NCI-H2171 treated with DMSO at 0.1 percent for 48 hours (cell line): ENCODE data around the gene IQSEC3.

ENCODE experiments used
- DNase-seq: peaks from one replicate; lab custom pipeline; 2025; lab: John Stamatoyannopoulos, UW

Gene IQSEC3

DNA sequence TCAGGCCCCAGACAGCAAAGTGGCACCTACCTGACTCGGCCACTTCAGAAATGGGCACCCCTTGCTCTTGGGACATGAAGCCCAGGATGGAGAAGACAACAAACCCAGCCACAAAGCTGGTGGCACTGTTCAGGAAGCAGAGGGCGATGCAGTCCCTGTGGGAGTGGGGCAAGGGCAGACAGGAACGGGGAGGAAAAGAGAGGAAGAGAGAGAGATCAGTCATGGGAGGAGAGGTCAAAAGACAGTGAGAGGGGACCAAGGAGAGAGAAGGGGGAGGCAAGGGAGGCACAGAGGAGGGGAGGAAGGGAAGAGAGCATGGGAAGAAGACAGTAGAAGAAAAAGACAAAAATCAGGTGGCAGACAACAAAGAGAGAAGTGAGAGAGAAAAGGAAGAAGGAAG, 130.8 kb downstream of the IQSEC3 start:
- no peak for DNase-seq

DNA sequence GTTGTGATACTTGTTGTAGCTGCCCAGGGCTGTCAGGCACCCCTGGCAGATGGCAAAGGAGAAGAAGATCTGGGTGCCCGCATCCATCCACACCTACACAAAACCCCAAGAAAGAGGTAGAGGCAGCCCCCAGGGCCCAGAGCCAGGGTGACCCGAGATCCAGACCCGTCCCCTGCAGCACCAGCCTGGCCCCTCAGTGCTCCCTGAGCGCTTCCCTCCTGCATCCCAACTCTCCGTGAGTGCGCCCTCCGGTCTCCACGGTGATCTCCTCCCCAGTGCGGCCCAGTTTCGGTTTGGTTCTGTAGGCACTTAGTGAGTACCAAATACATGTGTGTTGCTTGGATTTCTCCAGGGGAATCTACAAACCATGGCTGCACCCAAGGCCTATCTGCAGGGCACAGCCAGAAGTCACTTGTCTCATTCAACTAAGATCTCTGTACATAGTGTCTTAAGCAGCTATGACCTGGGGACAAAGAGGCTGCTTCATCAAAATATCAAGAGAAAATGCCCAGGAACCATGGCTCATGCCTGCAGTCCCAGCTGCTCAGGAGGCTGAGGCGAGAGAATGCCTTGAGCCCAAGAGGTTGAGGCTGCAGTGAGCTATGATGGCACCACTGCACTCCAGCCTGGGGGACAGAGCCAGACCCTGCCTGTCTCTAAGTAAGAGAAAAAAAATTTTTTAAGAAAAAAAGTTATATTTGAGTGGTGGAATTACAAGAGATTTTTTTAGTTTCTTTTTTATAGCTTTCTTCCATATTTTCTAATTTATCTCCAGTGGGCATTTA, 131.5 kb downstream of the IQSEC3 start:
- DNase-seq = no peak

DNA sequence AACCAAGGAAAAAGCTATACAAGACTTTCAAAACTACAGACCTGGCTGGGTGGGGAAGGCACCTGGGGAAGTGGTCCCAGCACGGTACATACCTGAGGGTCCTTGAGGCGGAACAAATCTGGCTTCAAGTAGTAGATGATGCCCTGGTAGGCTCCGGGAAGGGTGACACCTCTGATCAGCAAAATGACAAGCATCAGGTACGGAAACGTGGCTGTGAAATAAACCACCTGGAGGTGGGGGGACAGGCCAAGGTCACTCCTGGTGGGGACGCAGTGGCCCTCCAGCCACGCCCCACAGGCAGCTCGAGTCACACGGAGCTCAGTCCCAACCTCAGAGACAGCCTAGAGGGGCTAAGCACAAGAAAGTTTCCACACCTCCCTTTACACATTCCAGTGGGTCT, 132.1 kb downstream of the IQSEC3 start:
- DNase-seq = no peak

DNA sequence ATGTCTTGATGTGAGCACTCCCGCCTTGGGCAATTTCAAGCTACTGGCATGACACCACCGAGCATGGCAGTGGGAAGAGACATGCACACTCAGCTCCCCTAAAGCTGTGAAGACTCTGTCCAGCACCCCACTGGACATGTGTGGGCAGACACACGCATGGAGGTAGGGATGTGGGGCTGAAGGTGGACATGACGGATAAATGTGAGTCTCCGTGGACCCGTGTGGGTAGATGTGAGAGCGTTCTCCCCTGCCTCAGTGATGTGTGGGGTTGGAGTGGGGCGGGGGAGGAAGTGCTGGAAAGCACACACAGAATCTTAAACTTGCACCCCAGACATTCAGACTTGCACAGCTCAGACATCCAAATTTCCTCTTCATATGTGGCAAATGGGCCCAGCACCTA, 134.8 kb downstream of the IQSEC3 start:
- no peak for DNase-seq

DNA sequence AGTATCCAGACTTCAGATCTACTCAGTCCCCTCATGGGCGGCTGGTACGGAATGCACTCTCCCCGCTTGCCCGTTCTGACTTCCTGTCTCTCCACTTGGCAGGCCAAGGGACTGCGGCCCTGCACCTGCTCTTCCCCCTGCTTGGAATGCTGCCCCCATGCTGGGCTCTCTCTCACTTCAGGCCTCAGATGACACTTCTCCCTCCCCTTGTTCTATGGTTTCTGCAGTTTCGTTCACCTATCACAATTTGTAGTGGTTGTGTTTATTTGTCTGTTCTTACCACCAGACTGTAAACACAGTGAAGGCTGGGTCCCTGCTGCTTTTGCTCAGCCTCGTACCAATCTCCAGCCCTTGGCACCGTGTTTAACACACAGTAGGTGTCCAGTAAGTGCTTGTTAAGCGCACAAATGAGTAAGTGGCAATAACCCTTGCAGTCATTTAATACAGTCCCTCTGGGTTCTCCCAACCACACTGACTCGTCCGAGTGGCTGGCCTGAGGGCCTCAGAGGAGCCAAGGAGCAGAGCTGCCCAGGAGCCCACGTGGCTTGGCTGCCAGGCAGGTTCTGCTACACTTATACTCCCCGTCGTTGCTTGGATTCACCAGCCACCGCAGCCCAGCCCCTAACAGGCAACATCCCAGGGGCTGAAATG, 135.6 kb downstream of the IQSEC3 start:
- DNase-seq = no peak

DNA sequence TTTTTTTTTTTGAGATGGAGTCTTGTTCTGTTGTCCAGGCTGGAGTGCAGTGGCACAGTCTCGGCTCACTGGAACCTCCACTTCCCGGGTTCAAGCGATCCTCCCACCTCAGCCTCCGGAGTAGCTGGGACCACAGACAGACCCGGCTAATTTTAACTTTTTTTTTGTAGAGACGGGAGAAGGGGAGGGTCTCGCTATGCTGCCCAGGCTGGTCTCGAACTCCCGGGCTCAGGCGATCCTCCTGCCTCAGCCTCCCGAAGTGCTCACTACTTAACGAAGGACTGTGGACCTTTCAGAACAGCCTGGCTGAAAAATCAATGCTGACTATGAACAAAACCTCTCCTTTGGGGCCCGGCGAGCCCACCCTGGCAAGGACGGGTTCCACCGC, 136.5 kb downstream of the IQSEC3 start:
- no peak for DNase-seq

DNA sequence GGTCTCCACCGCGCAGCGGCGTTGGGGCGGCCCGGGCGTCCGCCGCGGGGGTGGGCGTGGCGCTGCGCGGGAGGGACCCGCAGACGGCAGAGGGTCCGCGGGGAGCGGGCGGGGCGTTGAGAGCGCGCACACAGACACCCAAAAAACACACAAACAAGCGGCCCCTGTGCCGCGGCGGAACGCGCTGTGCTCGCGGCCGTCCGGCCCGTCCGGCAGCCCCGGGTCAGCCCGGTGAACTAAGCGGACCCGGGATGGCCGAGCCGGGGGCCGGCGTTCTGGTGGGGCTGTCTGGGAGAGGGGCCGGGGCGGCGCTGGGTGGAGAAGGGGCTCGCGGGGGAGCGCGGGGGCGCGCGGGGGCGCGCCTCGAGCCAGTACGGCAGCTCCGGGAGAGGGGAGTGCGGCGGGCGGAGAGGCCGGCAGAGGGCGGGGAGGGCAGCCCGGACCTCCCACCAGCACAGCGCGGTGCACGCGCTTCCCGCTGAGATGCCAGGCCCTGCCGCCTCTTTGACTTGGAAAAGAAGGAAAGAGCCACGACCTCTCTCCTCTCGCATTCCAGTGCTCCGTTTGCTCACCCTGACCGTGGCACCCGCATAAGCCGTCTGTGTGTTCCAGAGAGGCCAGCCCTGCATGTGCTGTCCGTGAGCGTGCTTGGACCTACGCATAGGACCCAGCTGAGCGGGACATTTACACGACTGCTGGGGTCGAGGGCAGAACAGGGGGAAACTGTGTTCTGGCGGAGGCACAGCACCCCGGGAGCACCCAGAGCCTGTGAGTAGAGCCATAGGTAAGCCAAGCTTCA, 137.1 kb downstream of the IQSEC3 start:
- DNase-seq = no peak

DNA sequence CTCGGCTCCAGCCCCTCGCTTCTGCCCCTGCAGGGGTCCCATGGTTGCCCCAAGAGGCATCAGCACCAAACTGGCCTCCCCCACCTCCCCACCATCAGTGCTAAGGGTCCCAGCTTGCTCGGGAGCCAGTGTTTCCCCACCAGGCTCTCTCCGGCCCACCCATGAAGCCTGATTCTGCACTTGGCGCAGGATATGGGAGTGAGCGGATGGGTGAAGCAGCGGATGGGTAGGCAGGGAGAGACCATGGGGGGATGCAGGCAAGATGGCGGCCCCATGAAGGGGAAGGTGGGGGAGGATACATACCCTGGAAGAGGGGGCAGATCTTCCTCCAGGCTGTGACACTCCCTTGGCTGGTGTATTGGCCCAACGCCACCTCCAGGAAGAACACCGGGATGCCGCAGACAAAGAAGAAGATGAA, 137.7 kb downstream of the IQSEC3 start:
- DNase-seq = no peak

DNA sequence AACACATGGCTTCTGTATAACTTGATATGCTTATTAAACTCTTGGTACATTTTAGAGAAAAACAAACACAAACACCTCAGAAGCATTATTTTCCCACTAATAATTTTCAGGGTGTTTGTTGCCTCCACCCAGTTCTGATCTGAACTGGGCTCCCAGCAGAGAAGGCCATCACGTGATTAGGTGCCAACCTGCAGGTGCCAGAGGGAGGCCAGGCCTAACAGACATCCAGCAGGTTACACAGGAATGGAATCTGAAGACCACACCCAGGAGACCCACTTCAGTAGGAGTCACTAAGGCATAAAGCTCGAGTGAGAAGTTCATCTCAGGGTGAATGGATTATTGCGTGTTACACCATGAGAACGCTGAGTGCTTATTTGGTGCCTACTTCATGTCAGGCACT, 138.5 kb downstream of the IQSEC3 start:
- DNase-seq = no peak

DNA sequence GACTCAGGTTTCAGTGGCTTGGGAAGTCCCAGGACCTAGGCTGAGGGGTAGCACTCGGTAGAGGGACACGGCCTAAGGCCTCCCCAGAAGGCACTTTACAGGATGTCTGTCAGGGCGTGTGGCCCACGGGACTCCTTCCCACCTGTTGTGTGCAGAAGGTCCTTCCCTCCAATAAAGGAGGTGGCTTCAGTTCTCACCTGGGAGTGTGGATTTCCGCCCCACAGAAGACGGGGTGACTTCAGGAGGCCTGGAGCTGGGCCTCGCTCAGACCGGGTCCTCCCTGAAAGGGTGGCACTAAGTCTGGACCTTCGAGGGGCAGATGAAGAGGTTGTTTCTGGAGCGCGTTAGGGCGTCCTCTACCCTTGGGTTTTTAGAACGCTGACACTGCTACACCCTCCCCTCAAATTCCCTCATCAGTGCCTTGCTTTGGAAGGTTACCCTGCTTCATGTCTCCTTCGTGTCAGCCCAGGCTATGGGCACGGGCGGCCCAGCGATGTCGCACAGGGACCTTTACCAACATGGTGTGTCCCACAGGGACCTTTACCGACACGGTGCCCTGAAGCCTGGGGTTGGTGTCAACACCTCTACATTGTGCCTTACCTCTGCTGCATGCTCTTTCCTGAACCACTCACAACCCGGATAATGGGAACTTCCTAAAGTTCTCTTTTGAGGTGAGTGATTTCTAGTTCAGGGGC, 140.3 kb downstream of the IQSEC3 start:
- no peak for DNase-seq

DNA sequence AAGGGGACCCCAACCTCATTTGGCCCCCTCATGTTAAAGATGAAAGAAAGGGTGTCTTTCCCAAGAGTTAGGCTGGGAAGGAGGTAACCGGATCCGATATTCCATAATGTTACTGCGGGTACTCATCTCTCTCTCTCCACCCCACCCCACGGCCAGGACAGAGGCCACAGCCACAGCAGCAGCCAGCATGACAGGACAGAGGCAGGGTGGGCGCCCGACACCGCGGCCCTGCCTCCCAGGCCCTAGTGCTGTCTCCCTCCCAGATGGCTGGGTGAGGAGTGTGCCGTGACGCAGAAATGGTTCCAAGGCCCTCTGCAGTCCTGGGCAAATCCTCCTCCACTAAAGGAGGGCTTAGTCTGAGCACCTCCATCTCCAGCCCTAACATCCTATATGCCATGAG, 141.2 kb downstream of the IQSEC3 start:
- DNase-seq = no peak

DNA sequence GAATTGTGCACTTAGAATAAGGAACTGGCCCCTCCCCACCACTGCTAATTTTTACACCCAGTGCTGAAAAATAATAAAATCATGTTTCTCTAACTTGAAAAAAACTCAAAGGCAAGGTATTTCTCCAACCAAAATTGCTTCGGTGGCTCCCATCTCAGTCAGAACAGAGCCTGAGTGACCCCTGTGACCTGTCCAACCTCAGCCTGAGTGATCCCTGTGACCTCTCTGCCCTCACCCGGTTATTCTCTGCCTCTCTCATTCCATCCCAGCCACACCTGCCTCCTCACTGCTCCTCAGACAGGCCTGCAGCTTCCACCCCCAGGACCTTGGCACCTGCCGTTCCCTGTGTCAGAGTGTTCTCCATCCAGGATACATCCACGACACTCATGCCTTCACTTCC, 142.2 kb downstream of the IQSEC3 start:
- DNase-seq = no peak

DNA sequence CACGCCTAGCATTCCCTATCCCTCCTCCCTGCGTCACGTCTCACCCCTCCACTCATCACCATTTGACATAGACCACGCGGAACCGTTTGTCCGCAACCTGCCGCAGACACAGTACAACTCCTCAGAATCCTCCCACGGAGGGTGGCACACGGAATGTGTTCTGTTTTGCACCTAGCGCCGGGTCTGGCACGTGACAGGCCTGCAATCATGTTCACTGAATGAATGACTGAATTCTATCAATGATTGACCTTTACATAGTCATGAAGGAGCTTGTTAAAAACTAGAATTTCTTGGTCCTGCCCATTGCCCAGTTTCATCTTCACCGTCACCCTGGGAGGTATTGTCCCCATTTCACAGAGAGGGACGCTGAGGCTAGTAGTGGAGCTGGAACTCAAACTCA, 142.7 kb downstream of the IQSEC3 start:
- no peak for DNase-seq

DNA sequence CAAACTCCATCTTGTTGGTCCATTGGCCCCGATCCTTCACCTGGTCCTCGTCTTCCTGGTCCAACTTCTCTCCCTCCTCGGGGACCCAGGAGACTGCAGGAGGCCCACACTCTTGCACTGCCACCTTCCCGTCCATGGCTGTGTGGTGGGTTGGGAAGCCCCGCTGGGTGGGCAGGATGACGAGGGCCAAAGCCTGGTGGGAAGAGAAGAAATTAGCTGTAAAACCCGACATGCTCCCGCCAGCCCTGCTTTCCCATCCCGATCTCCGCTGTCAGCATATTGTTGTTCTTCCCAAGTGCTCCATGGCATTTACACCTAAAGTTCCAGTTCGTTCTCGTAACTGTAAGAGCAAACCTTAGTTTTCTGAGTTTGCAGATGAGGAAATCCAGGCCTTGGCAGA, 143.3 kb downstream of the IQSEC3 start:
- DNase-seq = no peak

DNA sequence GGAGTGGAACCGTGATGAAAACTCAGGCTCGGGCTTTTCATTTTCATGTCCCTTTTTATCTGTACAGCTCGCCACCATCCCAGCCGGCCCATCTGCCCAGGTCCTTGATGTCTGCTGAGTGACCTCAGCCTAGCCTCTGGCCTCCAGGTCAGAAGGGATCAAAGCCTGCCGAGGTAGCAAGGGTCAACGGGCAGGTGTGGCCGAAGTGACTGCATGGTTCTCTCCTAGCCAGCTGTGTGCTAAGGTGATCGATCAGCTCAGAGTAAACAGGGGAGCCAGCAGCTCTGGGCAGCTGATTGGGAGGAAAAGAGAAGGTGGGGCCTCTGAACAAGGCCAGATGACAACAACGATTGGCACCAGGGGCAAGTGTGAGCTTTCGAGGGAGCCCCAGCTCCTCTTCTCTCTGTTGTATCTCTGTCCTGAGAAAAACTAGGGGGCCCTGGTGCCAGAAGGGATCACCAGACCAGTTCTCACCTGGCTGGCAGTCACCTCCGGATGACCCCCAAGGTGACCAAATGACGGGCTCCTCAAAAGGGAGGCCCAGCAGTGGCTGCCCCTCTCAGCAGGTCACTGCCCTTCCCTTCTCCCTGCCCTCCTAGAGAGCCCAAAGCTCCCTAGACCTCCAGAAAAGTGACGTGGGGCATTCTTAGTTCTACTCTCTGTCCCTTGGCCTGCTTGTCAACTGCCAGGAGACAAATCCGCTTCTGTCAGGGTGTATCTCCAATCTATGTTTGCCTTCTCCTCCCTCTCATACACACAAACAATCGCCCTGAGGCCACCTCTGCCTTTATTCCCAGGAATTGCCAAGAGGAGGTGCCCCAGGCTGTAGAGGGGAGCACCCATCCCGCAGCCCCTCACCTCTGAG, 143.9 kb downstream of the IQSEC3 start:
- no peak for DNase-seq

DNA sequence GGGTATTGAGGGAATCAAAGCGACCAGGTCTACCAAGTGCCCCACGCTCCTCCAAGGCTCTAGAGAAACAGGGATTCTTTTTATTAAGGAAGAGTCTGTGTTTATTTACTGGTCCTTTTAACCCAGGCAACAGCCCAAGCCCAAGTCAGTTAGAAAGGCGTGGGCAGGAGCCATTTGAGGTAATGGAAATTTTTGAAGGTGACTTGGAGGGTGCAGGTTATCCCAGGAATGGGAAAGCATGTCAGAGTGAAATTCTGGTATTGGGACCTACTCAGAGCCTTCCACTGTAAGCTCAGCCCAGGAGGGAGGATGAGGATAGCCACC, 144.5 kb downstream of the IQSEC3 start:
- DNase-seq = no peak

DNA sequence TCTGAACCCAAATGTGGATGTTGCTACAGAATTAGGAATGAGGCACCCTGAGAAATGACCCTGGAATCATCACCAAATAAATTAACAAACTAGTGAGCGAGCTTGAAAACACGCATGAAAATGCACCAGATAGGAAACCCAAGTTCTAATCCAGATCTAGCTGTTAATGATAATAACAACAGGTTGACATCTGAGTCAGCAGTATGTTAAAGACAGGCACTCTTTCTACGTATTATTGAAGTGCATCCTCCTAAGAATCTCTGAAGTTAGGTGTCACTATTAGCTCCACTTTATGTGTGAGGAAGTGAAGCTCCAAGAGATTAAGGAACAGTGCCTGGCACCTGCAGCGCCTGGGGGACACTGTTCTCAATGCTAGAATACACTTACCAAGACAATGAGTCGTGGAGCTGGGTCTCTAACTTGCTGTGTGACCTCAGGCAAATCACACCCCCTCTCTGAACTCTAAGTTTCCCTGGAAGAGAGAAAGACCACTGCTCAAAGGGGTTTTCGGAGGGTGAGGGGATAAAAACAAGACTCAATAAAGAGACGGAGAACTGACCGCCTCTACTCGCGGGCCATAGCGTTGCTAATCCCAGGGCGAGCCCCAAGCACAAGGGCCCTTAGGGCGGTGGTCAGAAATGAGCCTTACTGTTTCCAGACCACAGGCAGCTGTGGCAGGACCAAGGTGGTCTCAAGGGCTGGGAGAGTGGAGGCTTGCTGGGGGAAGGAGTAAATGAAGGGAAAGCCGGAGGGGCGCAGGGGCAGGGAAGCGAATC, 145.3 kb downstream of the IQSEC3 start:
- DNase-seq = no peak

DNA sequence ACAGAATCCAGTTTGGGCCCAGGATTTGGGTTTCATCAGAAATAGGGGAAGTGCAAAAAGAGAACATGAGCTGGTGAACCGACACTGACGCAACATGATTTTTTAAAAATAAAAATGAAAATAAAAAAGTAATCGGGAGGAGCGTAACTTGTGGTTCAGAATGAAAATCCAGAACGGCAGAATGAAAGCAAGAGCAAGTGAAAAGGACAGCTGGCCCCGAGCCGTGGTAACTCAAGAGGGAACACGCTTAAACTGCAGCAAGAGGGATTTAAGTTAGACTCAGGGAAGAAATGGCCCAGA, 145.8 kb downstream of the IQSEC3 start:
- no peak for DNase-seq

DNA sequence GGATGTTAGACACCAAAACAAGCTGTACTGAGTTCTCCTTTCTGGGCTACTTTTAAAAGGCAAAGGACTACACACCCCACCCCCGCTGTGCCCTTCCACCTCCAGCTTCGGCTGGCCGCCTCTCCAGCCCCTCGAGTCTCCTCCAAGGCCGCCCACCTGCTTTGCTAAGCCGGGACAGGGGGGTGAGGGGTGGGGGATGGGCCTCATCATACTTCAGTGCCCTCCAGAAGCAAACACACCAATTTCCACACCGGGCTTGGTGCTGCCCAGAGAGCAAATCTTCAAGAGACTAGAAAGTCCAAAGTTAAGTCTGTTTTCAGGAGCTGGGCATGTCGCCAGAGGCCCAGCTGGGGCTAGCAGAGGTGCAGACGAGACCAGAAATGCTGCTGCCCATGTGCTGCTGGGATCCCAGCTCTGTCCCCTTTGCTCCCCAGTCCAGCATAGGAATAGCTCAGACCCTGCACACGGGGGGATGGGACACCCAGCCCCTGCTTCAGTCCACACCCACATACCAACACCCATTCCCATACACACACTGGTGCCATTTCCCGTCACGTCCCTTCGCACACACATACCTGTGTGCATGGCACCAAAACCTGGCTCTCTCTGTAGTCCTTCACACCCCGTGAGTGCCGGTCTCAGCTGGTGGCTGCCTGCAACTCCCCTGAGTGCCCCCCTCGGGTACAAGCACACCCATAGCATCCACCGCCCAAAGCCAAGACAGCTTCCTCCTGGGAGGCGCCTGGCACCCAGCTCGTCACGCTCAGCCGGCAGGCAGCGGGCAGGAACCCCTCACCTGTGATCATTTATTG, 146.4 kb downstream of the IQSEC3 start:
- peak; percentile 58 for DNase-seq

DNA sequence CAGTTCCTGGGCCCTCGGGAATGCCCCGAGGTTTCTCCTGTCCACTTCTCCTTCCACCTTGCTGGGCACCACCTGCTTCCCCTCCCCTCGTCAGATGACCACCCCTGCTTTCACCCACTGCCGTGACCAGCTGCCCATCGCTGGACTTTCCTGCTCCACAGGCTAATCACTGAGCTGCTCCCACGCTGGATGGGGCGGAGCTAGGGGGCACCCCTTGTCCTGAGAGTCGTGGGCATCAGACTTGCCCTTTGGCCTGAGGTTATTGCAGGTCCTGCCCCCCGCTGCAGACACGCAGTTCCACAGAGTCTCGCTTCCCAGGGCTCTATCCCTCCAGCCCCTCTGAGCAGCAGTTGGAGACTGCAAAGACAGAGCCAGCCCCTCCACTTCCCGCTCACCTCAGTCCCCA, 147.0 kb downstream of the IQSEC3 start:
- DNase-seq = no peak
